HG02840 (cell line): ENCODE results near the gene B3GALNT1.

Experiments used
- ATAC-seq: cut with Tn5 transposase; IDR thresholded peaks from one replicate; pipeline ENCODE4 v1.9.1; 2021; ENCODE audit warnings: mild to moderate bottlenecking, moderate library complexity, moderate number of reproducible peaks; ENCODE audit not compliant: unreplicated experiment, low FRiP score

B3GALNT1 gene

GRCh38 chr3:161104561-161105551 is at the start of gene B3GALNT1:
TSS of gene B3GALNT1 (minus strand) at chr3:161105349. CDS start at chr3:161086754, 18,595 bp downstream.
- peak; percentile 86 for ATAC-seq

- ATAC-seq: no peak
Observed at GRCh38 chr3:161153480-161153879, 48.3 kb upstream of the B3GALNT1 start.

- no peak for ATAC-seq
Observed at GRCh38 chr3:161150001-161150525, 44.9 kb upstream of the B3GALNT1 start.

GRCh38 chr3:161149529-161149928 is 44.4 kb upstream of the B3GALNT1 start:
- no peak for ATAC-seq

- ATAC-seq: no peak
Observed at GRCh38 chr3:161148832-161149475, 43.8 kb upstream of the B3GALNT1 start.

GRCh38 chr3:161142486-161142885 is 37.3 kb upstream of the B3GALNT1 start:
- no peak for ATAC-seq

- ATAC-seq: no peak
Observed at GRCh38 chr3:161139686-161140085, 34.5 kb upstream of the B3GALNT1 start.

- no peak for ATAC-seq
Observed at GRCh38 chr3:161137260-161137659, 32.1 kb upstream of the B3GALNT1 start.

GRCh38 chr3:161132391-161132790 is 27.2 kb upstream of the B3GALNT1 start:
- no peak for ATAC-seq

- ATAC-seq: no peak
Observed at GRCh38 chr3:161126495-161126894, 21.3 kb upstream of the B3GALNT1 start.

- no peak for ATAC-seq
Observed at GRCh38 chr3:161117646-161118045, 12.5 kb upstream of the B3GALNT1 start.

- ATAC-seq: no peak
Observed at GRCh38 chr3:161108840-161109239, 3.7 kb upstream of the B3GALNT1 start.

- ATAC-seq: no peak
Observed at GRCh38 chr3:161107311-161107710, 2.2 kb upstream of the B3GALNT1 start.

GRCh38 chr3:161103776-161104385 is 1.3 kb downstream of the B3GALNT1 start:
- no peak for ATAC-seq

- ATAC-seq: no peak
Observed at GRCh38 chr3:161101609-161102008, 3.5 kb downstream of the B3GALNT1 start.

GRCh38 chr3:161100994-161101393 is 4.2 kb downstream of the B3GALNT1 start:
- no peak for ATAC-seq

GRCh38 chr3:161096771-161097367 is 8.3 kb downstream of the B3GALNT1 start:
- no peak for ATAC-seq

GRCh38 chr3:161093895-161094294 is 11.3 kb downstream of the B3GALNT1 start:
- ATAC-seq: no peak

GRCh38 chr3:161084277-161084676 is 20.9 kb downstream of the B3GALNT1 start:
- no peak for ATAC-seq

- no peak for ATAC-seq
Observed at GRCh38 chr3:161083131-161083530, 22.0 kb downstream of the B3GALNT1 start.
